Upper lobe of left lung (tissue), 4 donors: ENCODE measurements around the gene XRCC6.

Experiments
- EP300 ChIP-seq, 4 donors: sonication (generic); formaldehyde crosslinking; IDR thresholded peaks; one replicate each; pipeline ENCODE4 v1.5.1; 2017; ENCODE audit warnings: antibody characterized with exemption in 4 of 4, control low read depth in 2 of 4
- POLR2A ChIP-seq, 4 donors: fragments of 450-650 bp; IDR thresholded peaks; one replicate each; pipeline ENCODE4 v1.5.1; 2016 to 2017; ENCODE audit warnings: antibody characterized with exemption in 4 of 4, mild to moderate bottlenecking in 2 of 4
- TF ChIP-seq, protein P1 (sequence below), 6 experiments: fragments of 450-650 bp in 4 of 6; fragments of 200-600 bp in 2 of 6; sonication (generic) in 2 of 6; IDR thresholded peaks; one replicate each; pipeline ENCODE4 v1.5.1; 2016 to 2019; ENCODE audit warnings: antibody characterized with exemption in 6 of 6

DNA sequence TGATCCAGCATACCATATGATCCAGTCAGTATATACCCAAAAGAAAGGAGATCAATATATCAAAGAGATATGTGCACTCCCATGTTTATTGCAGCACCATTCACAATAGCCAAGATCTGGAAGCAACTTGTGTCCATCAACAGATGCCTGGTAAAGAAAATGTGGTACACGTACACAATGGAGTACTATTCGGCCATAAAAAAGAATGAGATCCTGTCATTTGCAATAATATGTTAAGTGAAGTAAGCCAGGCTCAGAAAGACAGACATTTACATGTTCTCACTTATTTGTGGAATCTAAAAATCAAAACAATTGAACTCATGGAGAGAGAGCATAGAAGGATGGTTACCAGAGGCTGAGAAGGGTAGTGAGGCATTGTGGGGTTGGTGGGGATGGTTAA, 40.6 kb downstream of the XRCC6 start:
- TF ChIP-seq, protein P1, sequence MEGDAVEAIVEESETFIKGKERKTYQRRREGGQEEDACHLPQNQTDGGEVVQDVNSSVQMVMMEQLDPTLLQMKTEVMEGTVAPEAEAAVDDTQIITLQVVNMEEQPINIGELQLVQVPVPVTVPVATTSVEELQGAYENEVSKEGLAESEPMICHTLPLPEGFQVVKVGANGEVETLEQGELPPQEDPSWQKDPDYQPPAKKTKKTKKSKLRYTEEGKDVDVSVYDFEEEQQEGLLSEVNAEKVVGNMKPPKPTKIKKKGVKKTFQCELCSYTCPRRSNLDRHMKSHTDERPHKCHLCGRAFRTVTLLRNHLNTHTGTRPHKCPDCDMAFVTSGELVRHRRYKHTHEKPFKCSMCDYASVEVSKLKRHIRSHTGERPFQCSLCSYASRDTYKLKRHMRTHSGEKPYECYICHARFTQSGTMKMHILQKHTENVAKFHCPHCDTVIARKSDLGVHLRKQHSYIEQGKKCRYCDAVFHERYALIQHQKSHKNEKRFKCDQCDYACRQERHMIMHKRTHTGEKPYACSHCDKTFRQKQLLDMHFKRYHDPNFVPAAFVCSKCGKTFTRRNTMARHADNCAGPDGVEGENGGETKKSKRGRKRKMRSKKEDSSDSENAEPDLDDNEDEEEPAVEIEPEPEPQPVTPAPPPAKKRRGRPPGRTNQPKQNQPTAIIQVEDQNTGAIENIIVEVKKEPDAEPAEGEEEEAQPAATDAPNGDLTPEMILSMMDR (IDR thresholded peaks at IDR 0.05) = no peak
- no peak for TF ChIP-seq POLR2A (IDR thresholded peaks at IDR 0.05)
- no peak for TF ChIP-seq EP300 (IDR thresholded peaks at IDR 0.05)
